GM19395 (cell line): ENCODE measurements around the gene PIAS4.
A peak's percentile ranks its signal among the peaks of the same experiment; 100 is the strongest.
"Not testable (repeated sequence)": the region's sequence is repeated elsewhere in the genome, so short reads cannot be mapped to it uniquely, and the experiment has no call there.

Source experiments
- ATAC-seq: cut with Tn5 transposase; IDR thresholded peaks from one replicate; pipeline ENCODE4 v1.9.1; 2021; ENCODE audit warnings: mild to moderate bottlenecking, moderate library complexity; ENCODE audit not compliant: unreplicated experiment

PIAS4 gene, protein sequence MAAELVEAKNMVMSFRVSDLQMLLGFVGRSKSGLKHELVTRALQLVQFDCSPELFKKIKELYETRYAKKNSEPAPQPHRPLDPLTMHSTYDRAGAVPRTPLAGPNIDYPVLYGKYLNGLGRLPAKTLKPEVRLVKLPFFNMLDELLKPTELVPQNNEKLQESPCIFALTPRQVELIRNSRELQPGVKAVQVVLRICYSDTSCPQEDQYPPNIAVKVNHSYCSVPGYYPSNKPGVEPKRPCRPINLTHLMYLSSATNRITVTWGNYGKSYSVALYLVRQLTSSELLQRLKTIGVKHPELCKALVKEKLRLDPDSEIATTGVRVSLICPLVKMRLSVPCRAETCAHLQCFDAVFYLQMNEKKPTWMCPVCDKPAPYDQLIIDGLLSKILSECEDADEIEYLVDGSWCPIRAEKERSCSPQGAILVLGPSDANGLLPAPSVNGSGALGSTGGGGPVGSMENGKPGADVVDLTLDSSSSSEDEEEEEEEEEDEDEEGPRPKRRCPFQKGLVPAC

DNA sequence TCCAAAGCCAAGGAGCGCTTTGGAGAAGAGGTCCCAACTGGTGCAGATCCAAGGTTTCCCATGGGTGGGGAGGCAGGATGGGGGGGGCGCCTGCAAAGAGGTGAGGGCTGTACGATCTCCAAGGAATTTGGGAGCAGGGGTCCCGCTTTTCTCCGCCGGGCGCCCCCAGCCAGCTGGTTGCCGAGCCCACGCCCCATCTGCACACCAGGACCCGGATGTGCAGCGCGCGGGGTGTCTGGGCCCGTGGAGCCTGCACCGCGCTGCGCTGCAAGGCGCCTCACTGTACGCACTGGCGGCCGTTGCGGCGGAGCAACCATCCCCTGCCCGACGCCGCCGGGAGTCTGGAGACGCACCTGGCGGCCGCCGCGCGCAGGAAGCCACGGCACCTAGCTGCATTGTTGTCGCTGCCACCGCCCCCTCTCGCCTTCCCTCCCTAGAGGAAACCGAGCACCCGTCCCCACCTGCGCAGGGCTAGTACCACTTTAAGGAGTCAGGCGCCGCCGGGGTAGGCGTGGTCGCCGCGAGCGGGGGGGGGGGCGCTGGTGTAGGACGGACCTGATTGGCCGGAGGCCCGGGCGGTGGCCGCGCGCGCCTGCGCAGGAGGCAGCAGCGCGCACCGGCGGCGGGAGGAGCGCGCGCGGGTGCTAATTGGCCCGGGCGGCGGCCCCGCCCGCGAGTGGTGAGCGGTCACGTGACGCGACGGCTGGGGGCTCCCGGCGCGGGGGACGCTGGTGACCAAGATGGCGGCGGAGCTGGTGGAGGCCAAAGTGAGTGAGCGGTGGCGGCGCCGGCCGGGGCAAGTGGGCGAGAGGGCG, at the start of gene PIAS4:
PIAS4 (plus strand) TSS at position 716 of the 815 bp plus-strand sequence; CDS start at position 741, 25 bp downstream.
- ATAC-seq: peak; percentile 90

DNA sequence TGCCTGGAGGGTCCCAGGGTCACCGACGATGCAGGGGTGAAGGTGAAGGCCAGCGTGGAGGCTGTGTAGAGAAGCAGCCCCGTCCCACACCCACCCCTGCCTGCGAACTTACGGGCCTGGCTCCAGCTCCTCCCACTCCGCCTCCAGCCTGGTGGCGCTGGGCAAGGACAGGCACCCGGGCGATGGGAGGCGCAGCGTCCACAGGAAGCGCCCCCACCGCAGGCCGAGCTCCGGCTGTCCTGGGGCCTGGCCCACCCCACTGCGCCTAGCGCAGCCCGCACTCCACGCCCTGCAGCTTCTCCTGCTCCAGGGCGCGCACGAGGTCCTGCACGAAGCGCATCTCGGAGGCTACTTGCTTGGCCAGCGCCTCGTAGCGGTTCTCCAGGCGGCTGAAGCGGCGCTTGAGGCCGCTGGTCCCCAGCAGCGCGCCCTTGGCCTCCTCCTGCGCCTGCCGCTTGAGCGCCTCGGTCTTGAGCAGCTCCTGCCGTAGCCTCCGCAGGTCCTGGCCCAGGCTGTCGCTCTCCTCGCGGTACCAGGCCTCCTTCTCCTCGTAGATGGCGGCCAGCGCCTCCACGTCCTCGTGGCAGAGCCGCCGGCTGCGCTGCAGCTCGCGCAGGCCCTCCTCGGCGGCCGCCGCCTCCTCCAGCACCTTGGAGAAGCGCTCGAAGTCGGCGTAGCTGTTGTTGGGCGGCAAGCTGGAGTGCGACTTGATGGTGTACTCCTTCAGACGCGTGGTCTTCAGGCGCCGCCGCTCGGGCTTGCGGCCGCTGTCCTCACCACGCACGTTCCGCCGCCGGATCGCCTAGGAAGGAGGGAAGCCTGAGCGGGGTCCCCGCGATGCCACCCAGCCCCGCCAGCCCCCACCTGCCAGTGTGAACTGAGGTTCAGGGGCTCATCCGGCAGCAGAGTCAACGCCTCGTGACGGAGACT, 48.4 kb upstream of the PIAS4 start:
- ATAC-seq: no peak

DNA sequence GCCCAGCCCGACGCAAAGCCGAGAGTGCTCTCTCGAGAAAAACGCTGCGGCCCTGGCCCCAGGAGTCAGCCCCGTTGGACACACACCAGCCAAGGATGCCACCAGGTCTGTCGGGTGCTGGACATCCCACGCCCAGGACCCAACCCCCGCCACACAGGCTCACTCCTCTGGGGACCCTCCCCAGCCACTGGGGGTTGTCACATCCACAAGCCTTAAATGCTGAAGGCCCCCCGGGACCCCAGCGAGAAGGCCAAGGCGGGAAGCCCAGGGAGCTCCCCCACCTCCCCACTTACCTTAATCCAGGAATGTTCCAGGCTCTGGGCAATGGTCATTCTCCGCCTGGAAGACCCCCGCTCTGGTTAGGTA, 47.8 kb upstream of the PIAS4 start:
- no peak for ATAC-seq

DNA sequence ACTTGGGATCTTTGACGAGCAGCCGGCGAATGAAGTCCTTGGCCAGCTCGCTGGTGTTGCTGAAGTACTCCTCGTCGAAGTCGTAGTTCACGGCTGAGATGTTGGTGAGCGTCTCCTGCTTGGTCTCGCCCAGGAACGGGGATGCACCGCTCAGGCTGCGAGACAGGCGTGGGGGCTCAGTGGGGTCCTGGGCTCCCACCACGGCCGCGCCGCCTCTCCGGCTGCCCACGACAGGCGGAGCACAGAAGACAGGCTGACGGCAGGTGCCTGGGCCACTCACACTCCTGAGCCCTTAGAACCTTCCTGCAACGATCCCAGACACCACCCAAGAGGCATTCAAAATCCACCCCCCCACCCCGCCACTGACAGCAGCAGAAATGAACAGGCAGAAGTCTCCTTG, 46.5 kb upstream of the PIAS4 start:
- ATAC-seq: no peak

DNA sequence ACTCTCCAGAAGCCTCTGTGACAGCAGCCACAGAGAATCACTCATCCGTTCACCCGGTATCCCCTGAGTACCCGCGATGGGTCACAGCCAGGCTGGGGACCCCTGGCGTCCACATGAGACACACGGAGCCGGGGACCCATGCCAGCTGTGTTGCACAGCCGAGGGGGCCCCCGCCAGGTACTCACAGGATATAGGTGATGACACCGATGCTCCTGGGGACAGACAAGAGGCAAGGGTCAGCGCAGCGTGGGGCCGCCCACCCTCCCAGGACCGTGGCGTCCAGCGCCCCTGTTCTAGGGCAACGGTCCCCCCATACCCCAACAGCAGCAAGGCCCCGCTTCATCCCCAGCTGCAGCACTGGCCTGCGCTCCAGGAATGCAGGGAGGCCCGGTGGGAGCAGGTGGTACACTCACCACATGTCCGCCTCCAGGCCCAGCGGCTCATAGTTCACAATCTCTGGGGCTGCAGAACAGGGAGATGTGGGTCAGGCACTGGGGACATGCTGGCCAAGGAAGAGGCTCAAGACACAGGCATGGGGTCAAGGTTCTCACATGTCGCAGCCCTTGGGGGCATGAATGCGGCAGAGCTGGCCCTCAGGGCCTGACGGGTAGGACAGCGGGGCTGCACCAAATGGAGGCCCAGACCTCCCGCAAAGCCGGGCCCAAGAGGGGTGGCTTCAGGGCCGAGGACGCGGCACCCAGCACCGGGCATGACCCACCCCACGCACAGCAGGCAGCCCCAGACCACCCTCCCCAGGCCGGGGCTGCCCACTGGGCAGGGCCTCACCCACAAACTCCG, 43.9 kb upstream of the PIAS4 start:
- ATAC-seq: no peak

DNA sequence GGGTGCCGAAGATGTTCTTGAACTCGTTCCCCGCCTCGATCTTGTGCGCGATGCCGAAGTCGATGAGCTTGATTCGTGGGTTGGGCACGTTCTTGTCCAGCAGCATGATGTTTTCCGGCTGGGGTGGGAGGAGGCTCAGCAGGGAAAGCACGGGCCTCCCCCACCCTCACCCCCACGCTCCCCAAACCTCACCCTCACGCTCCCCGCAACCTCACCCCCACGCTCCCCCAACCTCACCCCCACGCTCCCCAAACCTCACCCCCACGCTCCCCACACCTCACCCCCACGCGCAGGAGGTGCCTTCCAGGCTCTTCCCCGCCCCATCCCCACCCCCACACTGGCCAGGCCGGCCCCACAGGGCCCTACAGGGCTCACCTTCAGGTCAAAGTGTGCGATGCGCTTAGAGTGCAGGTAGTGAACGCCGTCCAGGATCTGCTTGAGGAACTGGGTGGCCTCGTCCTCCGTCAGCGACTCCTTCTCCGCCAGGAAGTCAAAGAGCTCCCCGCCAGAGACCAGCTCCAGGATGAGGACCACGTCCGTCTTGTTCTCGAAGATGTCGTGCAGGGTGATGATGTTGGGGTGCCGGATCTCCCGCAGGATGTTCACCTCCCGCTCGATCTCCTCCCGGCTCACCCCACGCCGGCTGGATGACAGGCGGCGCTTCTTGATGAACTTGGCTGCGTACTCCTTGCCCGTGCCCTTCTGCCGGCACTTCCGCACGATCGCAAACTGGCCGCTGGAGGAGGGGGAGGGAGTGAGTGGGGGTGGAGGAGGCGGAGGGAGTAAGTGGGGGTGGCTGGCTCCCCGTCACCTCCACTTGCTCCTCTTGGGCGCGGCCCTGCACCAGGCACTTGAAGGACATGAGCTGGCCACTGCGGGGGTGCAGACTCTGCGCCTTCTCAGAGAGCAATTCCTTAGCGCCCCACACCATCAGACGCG, 43.0 kb upstream of the PIAS4 start:
- no peak for ATAC-seq

DNA sequence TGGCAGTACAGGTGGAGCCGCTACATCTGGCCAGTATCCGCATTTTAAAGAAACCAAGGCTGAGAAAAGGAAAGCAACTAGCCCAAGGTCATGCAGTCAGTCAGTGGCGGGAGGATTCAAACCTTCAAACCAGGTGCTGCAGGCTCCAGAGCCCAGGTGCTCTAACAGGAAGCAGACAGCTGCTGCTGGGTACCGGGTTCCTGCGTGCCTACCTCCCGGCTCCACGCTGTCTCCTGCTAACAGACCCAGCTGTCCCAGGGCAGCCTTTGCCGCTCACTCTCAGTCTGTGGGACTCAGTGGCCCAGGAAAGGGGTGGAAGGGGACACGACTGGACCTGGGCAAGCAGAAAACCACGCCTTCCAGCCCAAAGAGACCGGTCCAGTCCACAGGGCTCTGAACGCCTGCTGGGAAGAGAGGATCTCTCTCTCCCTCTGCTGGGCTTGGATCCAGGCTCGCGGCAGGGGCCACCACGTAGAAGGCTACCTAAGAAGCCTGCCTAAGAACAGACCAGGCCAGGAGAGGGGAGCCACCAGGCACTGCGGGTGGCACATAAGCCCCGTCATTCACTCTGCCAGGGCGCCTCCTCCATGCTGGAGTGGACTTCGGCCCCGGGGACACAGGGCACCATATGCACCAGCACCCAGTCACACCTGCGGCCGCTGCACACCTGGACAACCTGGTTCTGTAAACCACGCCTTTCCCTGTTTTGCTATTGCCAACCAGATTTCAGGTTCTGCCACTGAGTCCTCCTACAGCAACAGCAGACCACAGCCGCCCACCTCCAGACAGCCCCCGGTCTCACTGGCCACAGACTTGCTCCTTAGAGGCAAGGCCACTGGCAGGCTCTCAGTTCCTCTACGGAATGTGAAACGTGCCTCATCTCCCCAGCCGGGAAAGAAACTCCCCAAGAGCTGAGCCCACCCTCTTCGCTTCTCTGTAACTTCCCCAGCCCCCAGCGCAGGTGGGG, 41.2 kb upstream of the PIAS4 start:
- no peak for ATAC-seq

DNA sequence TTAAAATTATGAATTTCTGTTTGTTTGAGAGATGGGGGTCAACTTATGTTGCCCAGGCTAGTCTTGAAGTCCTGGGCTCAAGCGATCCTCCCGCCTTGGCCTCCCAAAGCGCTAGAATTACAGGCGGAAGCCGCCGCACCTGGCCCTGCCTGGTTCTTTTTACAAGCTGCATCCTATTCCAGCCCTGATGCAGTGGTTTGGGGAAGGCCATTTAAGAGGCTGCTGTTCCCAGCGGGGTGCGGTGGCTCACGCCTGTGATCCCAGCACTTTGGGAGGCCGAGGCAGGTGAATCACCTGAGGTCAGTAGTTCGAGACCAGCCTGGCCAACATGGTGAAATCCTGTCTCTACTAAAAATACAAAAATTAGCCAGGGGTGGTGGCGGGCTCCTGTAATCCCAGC, 39.6 kb upstream of the PIAS4 start:
- not testable (repeated sequence) for ATAC-seq

DNA sequence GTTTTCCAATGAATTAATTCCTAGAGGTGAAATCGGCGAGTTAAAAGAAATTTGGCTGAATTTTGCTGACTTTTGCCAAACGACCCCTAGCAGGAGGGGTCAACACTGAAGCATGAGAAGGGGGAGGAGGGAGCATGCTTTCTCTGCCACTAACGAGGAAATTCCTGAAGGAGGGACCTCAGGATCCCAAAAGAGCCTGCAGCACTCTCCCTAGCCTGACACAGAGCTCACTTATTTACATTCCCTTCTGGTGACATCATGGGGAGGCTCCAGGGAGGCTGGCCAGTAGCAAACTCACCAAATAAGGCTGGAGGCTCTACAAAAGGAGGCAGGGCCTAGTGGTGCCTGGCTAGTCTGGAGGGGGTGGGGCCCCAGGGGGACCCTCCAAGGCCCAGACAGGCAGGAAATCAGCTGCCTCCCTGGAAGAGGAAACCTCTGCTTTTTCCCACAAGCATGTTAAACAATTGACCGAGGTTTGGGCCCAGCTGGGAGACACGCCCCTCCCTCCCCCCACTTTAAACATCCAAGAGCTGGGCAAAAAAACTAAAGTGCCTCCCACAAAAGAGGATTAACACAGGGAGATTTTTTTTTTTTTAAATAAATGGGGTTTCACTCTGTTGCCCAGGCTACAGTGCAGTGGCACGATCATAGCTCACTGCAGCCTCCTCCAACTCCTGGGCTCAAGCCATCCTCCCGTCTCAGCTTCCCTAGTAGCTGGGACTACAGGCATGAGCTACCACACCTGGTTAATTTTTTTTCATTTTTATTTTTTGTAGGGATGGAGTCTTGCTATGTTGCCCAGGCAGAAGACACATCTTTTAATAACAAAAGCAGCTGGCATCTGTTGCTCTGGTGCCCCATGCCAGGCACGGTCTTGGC, 38.7 kb upstream of the PIAS4 start:
- ATAC-seq: no peak

DNA sequence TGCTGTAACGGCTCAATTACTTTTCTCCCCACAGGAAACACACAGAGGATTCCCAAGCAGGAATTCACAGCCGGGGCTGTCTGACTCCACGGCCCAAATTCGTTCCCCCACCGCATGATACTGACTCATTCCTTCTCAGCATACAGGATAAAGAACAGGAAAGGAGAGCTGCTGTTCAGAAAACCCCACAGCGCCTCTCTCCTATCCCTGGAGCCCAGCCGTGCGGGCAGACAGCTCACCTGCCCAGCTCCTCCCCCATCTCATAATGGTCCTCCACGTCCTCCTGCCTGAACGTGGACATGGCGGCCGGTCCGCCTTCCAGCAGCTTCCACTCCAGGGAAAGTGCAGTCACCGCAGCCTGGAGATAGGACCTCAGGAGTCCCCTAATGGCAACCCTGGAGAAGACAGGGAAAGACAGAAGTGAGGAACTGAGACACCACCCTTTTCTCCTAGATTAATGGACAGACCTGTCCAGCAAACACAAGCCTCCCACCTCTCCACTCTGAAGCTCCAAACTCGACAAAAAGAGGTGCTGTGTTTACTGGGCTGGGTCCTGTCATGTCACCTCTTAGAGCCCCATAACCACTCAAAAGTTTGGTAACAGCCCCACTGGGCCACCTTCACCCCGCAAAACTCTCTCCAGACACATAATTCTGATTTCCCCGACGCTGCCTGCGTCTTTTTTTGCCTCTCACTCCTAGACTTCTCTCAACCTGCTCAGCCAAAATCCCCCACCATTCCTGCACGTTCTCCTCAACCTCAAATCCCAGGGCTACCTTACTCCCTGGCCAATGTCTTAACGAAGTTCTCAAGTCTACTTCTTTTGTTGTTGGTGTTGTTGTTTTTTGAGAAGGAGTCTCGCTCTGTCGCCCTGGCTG, 37.9 kb upstream of the PIAS4 start:
- ATAC-seq: no peak

DNA sequence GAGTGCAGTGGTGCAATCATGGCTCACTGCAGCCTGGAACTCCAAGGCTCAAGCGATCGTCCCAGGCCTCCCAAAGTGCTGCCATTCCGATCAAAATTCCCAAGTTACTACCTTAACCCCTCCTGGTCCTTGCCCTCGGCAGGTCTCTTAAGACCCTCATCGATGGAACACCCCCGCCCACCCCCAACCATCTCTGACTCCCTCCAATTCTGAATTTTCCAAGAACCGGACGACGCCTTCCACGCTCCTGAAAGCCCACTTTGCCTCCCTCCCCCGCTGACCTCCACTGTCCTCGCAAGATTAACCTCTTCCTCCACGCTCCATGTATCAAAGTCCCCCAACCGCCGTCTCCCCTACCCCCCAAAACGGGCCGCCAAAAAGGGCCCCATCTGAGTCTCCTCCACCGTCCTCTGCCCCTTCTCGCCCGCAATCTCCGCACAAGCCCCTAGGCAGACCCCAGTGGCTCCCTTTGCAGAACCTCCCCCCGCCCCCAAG, 37.2 kb upstream of the PIAS4 start:
- no peak for ATAC-seq

DNA sequence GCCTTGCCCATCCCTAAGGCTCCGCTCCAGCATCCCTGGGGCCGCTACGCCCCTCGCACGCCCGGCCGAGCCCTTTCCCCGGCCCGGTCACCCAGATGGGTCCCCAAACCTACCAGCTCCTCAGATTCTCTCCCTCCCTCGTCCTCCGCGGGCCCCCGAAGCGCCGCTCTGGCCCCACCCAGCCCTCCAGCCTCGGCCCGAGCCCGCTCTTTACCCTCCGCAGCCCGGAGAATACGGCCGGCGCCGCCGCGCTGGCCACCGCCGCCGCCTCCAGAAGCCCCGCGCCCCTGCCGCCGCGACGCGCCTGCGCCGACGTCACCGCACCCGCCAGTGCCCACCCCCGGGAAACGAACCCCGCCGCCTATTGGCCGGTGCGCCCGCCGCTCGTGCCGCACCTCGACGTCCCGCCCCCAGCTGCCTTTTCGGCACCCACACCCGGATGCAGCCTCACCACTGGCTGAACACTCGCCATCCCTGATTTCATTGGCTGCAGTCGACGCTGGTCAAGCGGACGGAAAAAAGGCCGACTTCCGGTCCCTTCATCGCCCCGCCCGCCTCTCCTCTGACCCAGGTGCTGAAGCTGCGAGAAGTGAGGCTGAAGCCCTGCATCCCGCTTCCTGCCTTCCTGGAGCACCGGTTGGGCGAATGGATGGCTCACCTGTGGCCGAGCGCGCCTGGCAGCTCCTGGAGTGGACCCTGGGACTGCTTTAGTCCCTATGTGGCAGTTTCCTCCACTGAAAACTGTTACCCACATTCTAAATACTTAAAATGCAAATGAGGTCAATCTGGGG, 36.5 kb upstream of the PIAS4 start, which contains the start of gene DAPK3:
DAPK3 (minus strand) TSS at position 292 of the 791 bp plus-strand sequence. CDS start 1,364 bp downstream, outside the sequence.
- peak; percentile 87 for ATAC-seq

DNA sequence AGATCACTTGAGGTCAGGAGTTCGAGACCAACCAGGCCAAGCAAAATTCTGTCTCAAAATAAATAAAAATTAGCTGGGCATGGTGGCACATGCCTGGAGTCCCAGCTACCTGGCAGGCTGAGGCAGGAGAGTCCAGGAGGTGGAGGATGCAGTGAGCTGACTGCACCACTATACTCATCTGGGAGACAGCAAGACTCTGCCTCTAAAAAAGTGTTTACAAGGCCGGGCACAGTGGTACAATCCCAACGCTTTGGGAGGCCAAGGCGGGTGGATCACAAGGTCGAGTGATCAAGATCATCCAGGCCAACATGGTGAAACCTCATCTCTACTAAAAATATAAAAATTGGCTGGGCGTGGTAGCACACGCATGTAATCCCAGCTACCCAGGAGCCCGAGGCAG, 32.4 kb upstream of the PIAS4 start:
- no peak for ATAC-seq

DNA sequence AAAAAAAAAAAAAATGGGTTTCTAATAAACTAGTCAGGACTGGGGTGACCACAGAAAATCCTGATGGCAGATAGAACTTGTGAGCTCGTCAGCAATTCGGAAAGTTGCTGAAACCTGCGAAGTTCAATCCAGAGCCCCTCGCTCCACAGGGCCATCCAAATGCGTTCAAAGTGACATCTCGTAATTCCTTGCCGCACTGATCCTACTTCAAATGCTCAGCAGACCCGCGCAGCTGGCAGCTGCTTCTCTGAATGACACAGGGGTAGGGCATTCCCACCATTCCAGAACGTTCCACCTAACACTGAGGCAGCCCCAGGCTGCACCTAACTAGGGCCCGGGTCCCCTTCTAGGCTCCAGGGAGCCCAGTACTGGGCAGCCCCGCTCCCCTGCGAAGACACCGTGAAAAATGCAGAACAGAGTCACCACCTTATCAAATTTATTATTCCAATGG, 31.9 kb upstream of the PIAS4 start:
- no peak for ATAC-seq
